Hepatocyte (in vitro differentiated cells): Measurements from ENCODE around the gene EXD3. TPM values are rescaled to one million over a fixed set of nuclear protein-coding genes. Genes with fewer than 3 reads are reported as not detected.

Experiments used
- DNase-seq: peaks from one replicate; pipeline ENCODE4 v3.0.0-alpha.2; 2016; ENCODE audit warnings: low spot score
- H2AFZ ChIP-seq: fragments of 200-600 bp; sonication (generic); 2 replicates; pipeline ENCODE4 v1.6.0; 2016; ENCODE audit warnings: antibody characterized with exemption, mild to moderate bottlenecking
- H3K27ac ChIP-seq: fragments of 200-600 bp; sonication (generic); 2 replicates; pipeline ENCODE4 v1.5.1; 2016; ENCODE audit warnings: mild to moderate bottlenecking
- H3K27me3 ChIP-seq: fragments of 200-600 bp; sonication (generic); 2 replicates; pipeline ENCODE4 v1.6.1; 2016
- H3K36me3 ChIP-seq: fragments of 200-600 bp; sonication (generic); replicated peaks from 2 replicates; pipeline ENCODE4 v1.5.1; 2016; ENCODE audit warnings: low read depth; ENCODE audit not compliant: insufficient read depth
- H3K4me1 ChIP-seq: fragments of 200-600 bp; sonication (generic); 2 replicates; pipeline ENCODE4 v1.5.1; 2016; ENCODE audit warnings: mild to moderate bottlenecking, moderate library complexity; ENCODE audit not compliant: insufficient read depth
- H3K4me2 ChIP-seq: fragments of 200-600 bp; sonication (generic); 2 replicates; pipeline ENCODE4 v1.6.0; 2016
- H3K4me3 ChIP-seq: fragments of 200-600 bp; sonication (generic); 2 replicates; pipeline ENCODE4 v1.5.1; 2016; ENCODE audit warnings: mild to moderate bottlenecking
- H3K79me2 ChIP-seq: fragments of 200-600 bp; sonication (generic); 2 replicates; pipeline ENCODE4 v1.6.0; 2017; ENCODE audit warnings: mild to moderate bottlenecking
- H3K9me2 ChIP-seq: fragments of 200-600 bp; sonication (generic); replicated peaks from 2 replicates; pipeline ENCODE4 v1.6.0; 2017; ENCODE audit warnings: mild to moderate bottlenecking; ENCODE audit not compliant: insufficient read depth
- H3K9me3 ChIP-seq: fragments of 200-600 bp; sonication (generic); 2 replicates; pipeline ENCODE4 v1.5.1; 2016; ENCODE audit warnings: low read depth, mild to moderate bottlenecking
- H4K20me1 ChIP-seq: fragments of 200-600 bp; sonication (generic); 2 replicates; pipeline ENCODE4 v1.6.0; 2016; ENCODE audit warnings: mild to moderate bottlenecking; ENCODE audit not compliant: insufficient read depth, poor library complexity, severe bottlenecking
- EZH2 ChIP-seq: fragments of 200-600 bp; sonication (generic); IDR thresholded peaks from 2 replicates; pipeline ENCODE4 v1.6.1; 2016; ENCODE audit warnings: antibody characterized with exemption, mild to moderate bottlenecking, borderline replicate concordance
- EZH2phosphoT487 ChIP-seq: fragments of 200-600 bp; sonication (generic); IDR thresholded peaks from one replicate; pipeline ENCODE4 v1.6.1; 2018; ENCODE audit warnings: antibody characterized with exemption, mild to moderate bottlenecking, low read depth, moderate library complexity; ENCODE audit not compliant: unreplicated experiment, severe bottlenecking
- WGBS: methylation state at CpG from one replicate; pipeline ENCODE4 v1.1.6; 2016; ENCODE audit warnings: low lambda C conversion rate; ENCODE audit errors: missing lambda C conversion rate; 5-methylcytosine and 5-hydroxymethylcytosine counted together
- polyA plus RNA-seq: library from polyadenylated mRNA; unstranded; fragments of >200 nt; fragmentation: Nextera tagmentation; extraction: Ambion mirVana; gene quantifications from 2 replicates; pipeline ENCODE4 v1.2.1, GENCODE V29; 2016
- total RNA-seq: library from RNA; depleted of rRNA; stranded (reverse); fragments of >200 nt; gene quantifications from 2 replicates; pipeline ENCODE4 v1.2.3, GENCODE V29; 2014
- TF ChIP-seq, protein P1 (sequence below): fragments of 200-600 bp; sonication (generic); IDR thresholded peaks from 2 replicates; pipeline ENCODE4 v1.5.1; 2016; ENCODE audit warnings: antibody characterized with exemption, mild to moderate bottlenecking; ENCODE audit not compliant: poor library complexity

Gene EXD3
- total and polyA plus RNA-seq, 2 experiments from 2014 or later = 11.8 to 21.6 TPM

DNA sequence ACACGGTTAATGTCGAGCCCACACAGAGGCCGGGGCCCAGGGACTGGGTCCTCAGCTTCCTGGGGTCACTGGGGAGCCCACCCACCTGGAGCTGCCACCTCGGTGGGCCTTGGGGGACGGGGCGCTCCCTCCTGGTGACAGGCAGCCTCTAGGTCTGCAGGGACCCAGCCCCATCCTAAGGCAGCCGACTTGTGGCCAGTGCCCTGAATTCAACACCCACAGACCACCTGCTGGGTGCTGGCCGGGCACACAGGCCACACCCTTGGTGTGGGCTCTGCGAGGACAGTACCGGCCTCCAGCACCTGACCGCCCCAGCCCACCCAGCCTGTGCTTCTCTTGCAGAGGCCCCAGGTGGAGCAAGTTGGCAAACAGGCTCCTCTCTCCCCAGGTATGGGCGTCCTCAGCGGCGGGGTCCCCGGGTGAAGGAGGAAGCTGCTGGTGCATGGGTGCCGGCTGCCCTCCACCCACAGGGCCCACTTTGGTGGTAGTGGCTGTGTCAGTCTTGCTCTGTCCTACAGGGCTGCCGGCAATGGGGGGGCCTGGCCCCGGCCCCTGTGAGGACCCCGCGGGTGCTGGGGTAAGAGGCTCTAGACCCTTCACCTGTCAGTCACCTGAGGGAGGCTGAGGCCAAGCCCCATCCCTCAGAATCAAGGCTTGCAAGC is 9.9 kb upstream of the EXD3 start:
- Histone ChIP-seq H3K9me2 (no peaks in the 10 kb centered on the region), H3K4me3 (no peak overlapping the region), H3K27me3 (no peaks in the 10 kb centered on the region), H3K27ac (no peak overlapping the region), H3K4me1 (peaks cover 5% of the 10 kb centered on the region), H3K36me3 (no peaks in the 10 kb centered on the region), H4K20me1 (no peaks in the 10 kb centered on the region), H2AFZ (no peak overlapping the region), H3K9me3 (no peaks in the 10 kb centered on the region), H3K4me2 (no peak overlapping the region), H3K79me2 (no peaks in the 10 kb centered on the region)
- TF ChIP-seq, protein P1, sequence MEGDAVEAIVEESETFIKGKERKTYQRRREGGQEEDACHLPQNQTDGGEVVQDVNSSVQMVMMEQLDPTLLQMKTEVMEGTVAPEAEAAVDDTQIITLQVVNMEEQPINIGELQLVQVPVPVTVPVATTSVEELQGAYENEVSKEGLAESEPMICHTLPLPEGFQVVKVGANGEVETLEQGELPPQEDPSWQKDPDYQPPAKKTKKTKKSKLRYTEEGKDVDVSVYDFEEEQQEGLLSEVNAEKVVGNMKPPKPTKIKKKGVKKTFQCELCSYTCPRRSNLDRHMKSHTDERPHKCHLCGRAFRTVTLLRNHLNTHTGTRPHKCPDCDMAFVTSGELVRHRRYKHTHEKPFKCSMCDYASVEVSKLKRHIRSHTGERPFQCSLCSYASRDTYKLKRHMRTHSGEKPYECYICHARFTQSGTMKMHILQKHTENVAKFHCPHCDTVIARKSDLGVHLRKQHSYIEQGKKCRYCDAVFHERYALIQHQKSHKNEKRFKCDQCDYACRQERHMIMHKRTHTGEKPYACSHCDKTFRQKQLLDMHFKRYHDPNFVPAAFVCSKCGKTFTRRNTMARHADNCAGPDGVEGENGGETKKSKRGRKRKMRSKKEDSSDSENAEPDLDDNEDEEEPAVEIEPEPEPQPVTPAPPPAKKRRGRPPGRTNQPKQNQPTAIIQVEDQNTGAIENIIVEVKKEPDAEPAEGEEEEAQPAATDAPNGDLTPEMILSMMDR = no peak
- TF ChIP-seq EZH2 (no peak), EZH2phosphoT487 (no peak)
- DNase-seq = no peak
- WGBS = 95% methylated on average over 20 of the region's 20 CpGs

DNA sequence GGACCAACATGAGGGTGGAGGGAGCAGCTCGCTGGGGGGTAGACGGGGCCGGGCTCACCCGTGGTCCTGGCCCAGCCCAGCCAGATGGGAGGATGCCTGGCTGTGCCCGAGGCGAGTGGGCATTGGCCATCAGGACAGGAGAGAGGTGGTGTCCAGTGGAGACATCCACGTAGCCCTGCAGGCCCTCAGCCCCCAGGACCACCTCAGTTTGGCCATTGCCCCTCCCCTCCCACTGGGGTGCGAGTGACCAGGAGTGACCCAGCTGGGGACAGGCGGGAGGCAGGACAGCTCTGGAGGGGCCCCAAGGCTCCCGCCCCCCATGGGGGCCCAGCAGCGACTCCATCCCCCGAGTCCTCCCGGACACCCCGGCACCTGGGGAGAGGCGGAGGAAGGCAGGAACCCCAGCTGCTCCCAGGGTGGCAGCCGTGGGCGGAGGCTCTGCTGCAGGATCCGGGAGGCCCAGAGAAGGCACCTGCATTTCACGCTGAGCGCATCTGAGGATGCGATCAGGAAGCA is 8.5 kb upstream of the EXD3 start:
- no peaks in the 10 kb centered on the region for H3K79me2 ChIP-seq
- DNase-seq = no peak
- no peaks in the 10 kb centered on the region for H3K27me3 ChIP-seq
- WGBS = 84% methylated on average over 21 of the region's 21 CpGs
- no peaks in the 10 kb centered on the region for H3K9me2 ChIP-seq
- H3K9me3 ChIP-seq = no peaks in the 10 kb centered on the region
- no peak overlapping the region for H3K4me2 ChIP-seq
- H3K4me1 ChIP-seq = peaks cover 5% of the 10 kb centered on the region
- H3K36me3 ChIP-seq = no peaks in the 10 kb centered on the region
- no peak overlapping the region for H3K27ac ChIP-seq
- TF ChIP-seq, protein P1 = no peak
- TF ChIP-seq EZH2 (no peak), EZH2phosphoT487 (no peak)
- no peak overlapping the region for H2AFZ ChIP-seq
- no peak overlapping the region for H3K4me3 ChIP-seq
- no peaks in the 10 kb centered on the region for H4K20me1 ChIP-seq

DNA sequence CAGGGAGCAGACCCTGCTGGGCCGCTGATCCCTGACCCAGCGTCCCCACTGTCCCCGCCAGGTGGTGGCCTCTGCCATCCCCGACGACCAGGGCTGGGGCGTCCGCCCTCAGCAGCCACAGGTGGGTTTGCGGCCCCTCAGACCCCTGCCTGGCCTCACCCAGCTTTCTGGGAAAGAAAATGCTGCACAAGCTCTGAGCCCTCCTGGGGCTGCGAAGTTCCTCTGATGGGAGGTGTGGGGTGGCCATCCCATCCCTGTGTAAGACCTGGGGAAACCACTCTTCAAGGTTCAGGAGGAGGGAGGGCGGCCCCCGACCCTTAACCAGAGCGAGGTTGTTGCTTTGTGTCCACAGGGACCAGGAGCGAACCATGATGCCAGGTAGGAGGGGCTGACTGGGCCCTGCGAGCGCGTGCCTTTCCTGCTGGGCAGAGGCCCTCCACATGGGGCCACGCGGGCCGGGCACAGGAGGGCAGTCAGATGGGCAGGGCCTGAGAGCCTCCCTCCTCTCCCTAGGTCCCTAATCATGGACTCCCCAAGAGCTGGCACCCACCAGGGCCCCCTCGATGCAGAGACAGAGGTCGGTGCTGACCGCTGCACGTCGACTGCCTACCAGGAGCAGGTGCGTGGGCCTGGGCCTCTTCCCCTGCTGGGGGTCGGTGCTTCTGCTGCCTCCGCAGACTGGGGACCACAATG is 7.9 kb upstream of the EXD3 start:
- Histone ChIP-seq H3K9me2 (no peaks in the 10 kb centered on the region), H3K9me3 (no peaks in the 10 kb centered on the region), H3K27me3 (no peaks in the 10 kb centered on the region), H3K4me1 (peaks cover 4% of the 10 kb centered on the region), H3K4me2 (no peak overlapping the region), H3K27ac (no peak overlapping the region), H3K79me2 (no peaks in the 10 kb centered on the region), H3K36me3 (no peaks in the 10 kb centered on the region), H2AFZ (no peak overlapping the region), H4K20me1 (no peaks in the 10 kb centered on the region), H3K4me3 (no peak overlapping the region)
- TF ChIP-seq, protein P1 = no peak
- TF ChIP-seq EZH2 = no peak
- no peak for TF ChIP-seq EZH2phosphoT487
- no peak for DNase-seq
- 92% methylated on average over 27 of the region's 27 CpGs for WGBS
